22Rv1 (cell line): Measurements from ENCODE around the gene PGM1.

Experiments
- H3K27ac ChIP-seq: fragments of 450-650 bp; 2 replicates; pipeline ENCODE4 v1.5.1; 2017
- CTCF ChIP-seq: fragments of 450-650 bp; IDR thresholded peaks from 2 replicates; pipeline ENCODE4 v1.5.1; 2017; ENCODE audit warnings: mild to moderate bottlenecking
- ZFX ChIP-seq: fragments of 450-650 bp; IDR thresholded peaks from 2 replicates; pipeline ENCODE4 v1.6.1; 2017; ENCODE audit warnings: antibody characterized with exemption, borderline replicate concordance

Gene PGM1

GRCh38 chr1:63674238-63674864, 81.1 kb downstream of the PGM1 start:
- no peak overlapping the region for H3K27ac ChIP-seq
- TF ChIP-seq ZFX, result no peak
- TF ChIP-seq CTCF, result peak; percentile 76

- no peak overlapping the region for H3K27ac ChIP-seq
Observed at GRCh38 chr1:63674865-63675419, 81.7 kb downstream of the PGM1 start.

GRCh38 chr1:63675420-63675931, 82.3 kb downstream of the PGM1 start:
- no peak for TF ChIP-seq ZFX
- no peak for TF ChIP-seq CTCF
- H3K27ac ChIP-seq, result no peak overlapping the region

More at GRCh38 chr1:63674865-63675419, 81.7 kb downstream of the PGM1 start:
- TF ChIP-seq CTCF (no peak), ZFX (no peak)

DNA sequence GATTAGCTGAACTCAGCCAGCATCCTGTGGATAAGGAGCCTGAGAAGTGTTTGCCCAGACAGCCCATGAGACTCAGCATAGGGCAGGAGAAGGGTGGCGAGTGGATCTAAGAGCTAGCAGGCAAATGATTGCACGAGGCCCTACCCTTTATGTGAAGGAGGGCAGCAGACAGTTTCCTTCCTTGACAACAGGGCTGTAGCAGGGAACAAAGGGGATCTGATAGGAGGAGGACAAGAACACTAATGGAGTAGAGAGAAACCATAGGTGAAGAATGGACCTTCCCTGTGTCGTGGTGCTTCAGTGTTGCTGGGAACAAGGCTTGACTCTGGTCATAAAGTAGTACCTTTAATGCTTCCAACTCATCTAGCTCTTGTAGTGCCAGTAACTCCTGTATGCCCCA, 84.3 kb downstream of the PGM1 start:
- no peak overlapping the region for H3K27ac ChIP-seq
- TF ChIP-seq CTCF (no peak), ZFX (no peak)

DNA sequence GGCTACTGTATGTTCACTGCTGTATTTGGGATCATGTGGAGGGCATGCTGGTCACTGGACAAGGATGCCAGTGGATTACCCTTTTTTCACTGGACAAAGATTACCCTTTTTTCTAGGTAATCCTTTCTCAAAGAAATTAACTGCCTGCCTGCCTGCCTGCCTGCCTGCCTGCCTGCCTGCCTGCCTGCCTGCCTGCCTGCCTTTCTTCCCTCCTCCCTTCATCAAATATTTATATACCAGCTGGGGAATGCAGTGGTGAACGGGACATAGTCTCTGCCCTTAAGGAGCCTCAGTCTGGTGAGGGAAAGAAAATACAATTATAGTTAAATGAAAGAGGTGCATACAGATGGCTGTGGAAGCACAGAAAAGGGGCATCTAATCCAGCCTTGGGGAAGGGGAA, 85.0 kb downstream of the PGM1 start:
- no peak overlapping the region for H3K27ac ChIP-seq
- TF ChIP-seq CTCF (no peak), ZFX (no peak)

GRCh38 chr1:63679076-63679475, 85.9 kb downstream of the PGM1 start:
- TF ChIP-seq CTCF, result no peak
- TF ChIP-seq ZFX, result no peak
- no peak overlapping the region for H3K27ac ChIP-seq

DNA sequence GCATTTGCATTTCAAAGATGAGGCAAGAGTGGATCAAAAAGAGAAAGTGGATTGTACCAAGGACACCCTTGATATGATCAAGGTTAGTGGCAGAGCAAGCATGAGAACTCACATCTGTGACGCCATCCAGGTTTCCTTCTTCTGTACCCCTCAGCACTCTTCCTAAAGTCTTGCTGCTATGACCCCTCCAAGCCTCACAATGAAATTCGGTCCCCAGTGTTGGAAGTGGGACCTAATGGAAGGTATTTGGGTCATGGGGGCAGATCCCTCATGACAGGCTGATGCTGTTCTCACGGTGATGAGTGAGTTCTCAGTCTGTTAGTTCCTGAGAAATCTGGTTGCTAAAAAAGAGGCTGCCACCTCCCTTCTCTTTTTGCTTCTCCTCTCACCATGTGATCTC, 86.4 kb downstream of the PGM1 start:
- no peak overlapping the region for H3K27ac ChIP-seq
- no peak for TF ChIP-seq ZFX
- TF ChIP-seq CTCF, result no peak
